ENCODE measurements around the gene KRT72.

Gene KRT72

GRCh38 chr12:52600941-52601481, at the start of gene KRT72:
Gene KRT72, minus strand, starts transcription at chr12:52601463. Its CDS starts 11 bp downstream, at chr12:52601452.
- DNase-seq (ENCODE audit: low read depth in 2 of 3, low spot score in 2 of 3): no peak

DNA sequence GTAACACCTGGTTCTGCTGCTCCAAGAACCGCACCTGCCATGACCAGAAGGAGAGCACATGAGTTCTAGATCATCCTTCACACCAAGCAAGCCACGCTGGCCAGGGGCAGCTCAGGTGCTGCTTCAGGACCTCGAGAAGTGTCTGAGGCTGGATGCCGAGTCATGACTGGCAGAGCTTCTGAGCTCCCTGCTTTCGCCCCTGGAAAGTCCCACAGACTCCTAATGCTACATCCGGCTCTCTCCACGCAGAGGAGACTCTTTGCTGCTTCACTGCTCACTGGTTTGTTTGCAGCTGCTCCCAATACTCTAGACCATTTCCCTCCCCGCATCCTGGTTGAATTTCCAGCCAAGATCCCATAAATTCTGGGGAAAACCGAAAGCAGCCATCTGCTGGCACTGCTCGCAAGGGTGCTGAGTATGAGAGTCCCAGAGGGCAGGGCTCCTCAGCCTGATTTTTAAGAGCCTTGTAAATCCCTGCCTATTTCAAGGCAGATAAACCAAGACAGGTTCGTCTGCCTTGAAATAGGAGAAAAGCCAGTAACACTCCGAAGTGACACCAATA, 49.3 kb upstream of the KRT72 start:
- no peak for DNase-seq (ENCODE audit: low read depth in 2 of 3, low spot score in 2 of 3)

DNA sequence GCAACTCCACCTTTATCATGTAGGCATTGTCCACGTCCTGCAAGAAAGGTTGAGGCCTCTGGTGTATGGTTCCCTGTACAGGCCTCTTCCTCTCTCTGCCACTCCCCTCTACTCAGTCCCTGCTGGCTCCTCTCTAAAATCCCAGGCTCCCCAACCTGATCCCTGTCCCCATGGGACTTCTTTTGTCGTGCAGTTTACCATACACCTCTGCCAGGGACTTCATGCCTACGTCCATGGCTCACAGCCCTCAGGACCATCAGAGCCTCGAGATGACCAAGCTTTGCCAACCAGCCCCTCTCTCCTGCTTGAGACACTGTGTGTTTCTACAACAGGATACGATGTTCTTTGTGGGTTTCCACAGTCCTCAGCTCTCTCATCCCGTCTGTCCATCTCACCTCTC, 47.8 kb upstream of the KRT72 start:
- no peak for DNase-seq (ENCODE audit: low read depth in 2 of 3, low spot score in 2 of 3)

GRCh38 chr12:52648012-52648550, 46.8 kb upstream of the KRT72 start:
- DNase-seq (ENCODE audit: low read depth in 2 of 3, low spot score in 2 of 3): no peak

GRCh38 chr12:52647601-52648000, 46.3 kb upstream of the KRT72 start:
- DNase-seq (ENCODE audit: low read depth in 2 of 3, low spot score in 2 of 3): no peak

GRCh38 chr12:52646613-52647012, 45.4 kb upstream of the KRT72 start:
- DNase-seq (ENCODE audit: low read depth in 2 of 3, low spot score in 2 of 3): no peak

DNA sequence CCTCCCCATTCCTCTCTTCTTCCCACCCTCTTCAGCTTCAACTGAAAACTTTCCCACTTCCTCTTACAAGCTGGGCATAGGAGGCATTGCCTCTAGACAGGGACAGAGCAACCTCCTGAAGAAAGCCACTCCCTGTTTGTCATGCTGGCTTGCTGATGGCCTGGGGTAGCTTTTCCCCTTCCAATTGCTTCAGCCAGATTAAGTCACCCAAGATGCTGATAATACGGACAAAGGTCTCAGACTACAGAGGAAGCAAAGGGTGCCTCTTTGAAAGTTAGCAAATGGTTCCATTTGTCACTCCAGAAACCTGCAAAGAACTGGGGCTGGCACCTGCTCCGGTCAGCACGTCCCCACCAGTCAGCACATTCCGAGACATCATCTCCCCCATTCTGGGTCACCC, 44.7 kb upstream of the KRT72 start:
- no peak for DNase-seq (ENCODE audit: low read depth in 2 of 3, low spot score in 2 of 3)

GRCh38 chr12:52645120-52645761, 44.0 kb upstream of the KRT72 start:
- no peak for DNase-seq (ENCODE audit: low read depth in 2 of 3, low spot score in 2 of 3)

GRCh38 chr12:52644078-52644415, 42.8 kb upstream of the KRT72 start:
- no peak for DNase-seq (ENCODE audit: low read depth in 2 of 3, low spot score in 2 of 3)

DNA sequence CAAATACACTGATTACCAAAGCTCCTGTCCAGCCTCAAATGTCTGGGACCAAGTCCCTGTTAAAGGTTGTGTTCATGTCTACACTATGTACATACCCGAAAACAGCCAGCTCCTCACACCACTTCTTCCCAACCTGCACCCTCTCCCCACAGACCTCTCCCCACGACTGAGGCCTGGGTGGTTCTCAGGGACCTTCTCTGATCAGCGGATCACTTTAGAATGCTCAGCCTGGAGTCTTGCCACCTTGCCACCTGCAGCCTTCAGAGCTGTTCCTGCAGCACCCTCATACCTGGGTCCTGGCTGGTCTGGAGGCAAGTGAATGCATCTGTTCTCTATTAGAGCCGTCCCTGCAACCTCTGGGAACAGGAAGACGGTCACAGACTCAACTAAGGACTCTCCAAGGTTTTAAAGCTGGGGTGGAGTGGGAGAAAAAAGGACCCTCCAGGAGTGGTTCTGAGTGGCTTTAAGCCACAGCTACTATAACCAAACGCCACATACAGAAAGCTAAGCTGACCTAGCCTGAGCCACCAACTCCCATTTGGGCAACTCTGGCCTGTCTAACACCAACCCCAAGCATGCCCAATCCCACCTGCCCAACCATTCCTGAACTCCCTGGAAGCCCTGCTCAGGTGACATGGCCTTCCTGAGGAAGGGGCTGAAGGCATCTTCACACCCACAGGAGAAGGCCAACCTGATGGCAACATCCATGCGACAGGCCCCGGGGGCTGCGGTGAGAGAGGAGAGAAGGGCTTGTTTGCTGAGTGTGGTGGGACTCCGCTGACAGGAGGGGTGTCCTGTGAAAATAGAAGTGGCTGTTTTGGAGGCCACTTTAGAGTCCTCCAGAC, 42.2 kb upstream of the KRT72 start:
- DNase-seq (ENCODE audit: low read depth in 2 of 3, low spot score in 2 of 3): no peak

- DNase-seq (ENCODE audit: low read depth in 2 of 3, low spot score in 2 of 3): no peak
These were observed 40.2 kb upstream of the KRT72 start for GRCh38 chr12:52641468-52641867.

- DNase-seq (ENCODE audit: low read depth in 2 of 3, low spot score in 2 of 3): no peak
These were observed 36.0 kb upstream of the KRT72 start for GRCh38 chr12:52637299-52637698.

- no peak for DNase-seq (ENCODE audit: low read depth in 2 of 3, low spot score in 2 of 3)
These were observed 35.5 kb upstream of the KRT72 start for GRCh38 chr12:52636592-52637258.

DNA sequence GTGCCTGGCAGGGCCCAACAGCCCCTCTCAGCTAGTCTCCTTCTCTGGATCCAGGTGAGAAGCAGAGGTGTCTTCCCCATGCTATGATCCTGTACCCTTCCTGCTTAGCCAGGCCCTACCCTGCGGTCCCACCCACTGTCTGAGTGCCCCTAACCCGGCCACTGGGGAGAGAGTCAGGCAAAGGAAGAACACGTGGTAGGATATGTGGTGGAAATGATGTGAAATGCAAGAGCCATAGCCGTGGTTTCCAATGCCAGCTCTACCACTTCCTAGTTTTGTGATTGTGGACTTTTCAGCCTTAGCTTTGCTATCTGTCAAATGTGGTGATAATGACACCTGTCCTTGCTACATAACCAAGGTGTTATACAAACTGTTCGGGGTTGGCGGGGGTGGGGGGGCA, 34.9 kb upstream of the KRT72 start:
- no peak for DNase-seq (ENCODE audit: low read depth in 2 of 3, low spot score in 2 of 3)

GRCh38 chr12:52634266-52635056, 33.2 kb upstream of the KRT72 start:
- no peak for DNase-seq (ENCODE audit: low read depth in 2 of 3, low spot score in 2 of 3)

- no peak for DNase-seq (ENCODE audit: low read depth in 2 of 3, low spot score in 2 of 3)
These were observed 32.1 kb upstream of the KRT72 start for GRCh38 chr12:52633383-52633782.

GRCh38 chr12:52632656-52633055, 31.4 kb upstream of the KRT72 start:
- no peak for DNase-seq (ENCODE audit: low read depth in 2 of 3, low spot score in 2 of 3)

DNA sequence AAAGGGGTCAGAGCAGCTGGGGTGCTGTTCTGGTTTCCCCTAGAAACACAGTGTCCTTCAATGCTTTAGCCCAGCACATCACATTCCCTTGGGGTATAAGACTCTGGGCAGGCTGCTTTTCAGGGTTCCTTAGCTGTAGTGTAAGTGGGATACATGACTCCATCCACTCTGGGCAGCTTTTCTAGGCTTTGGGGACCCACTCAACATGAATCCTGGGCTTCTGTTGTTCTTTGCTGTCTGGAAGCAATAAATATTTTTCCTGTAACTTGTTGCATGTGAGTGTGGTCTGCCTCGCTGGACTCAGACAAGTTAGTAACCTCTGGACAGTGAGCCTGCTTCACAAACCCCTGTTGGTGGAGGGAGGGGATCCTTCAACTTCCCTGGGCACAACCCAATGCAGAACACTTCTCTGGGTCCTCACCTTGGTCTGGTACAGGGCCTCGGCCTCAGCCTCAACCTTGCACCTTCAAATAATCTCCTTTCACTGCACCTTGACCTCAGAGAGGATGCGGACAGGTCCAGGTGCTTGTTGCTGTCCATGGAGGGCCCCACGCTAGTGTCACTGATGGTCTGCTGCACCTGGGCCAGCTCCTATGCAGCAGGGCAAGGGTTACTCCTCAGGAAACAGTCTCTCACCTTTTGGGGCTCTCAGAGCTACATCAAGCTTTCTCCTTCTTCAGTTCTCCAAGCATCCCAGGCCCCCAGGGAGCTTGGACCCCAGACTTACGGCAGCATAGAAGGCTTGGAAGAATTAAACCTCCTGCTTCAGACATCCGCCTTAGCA, 30.6 kb upstream of the KRT72 start:
- no peak for DNase-seq (ENCODE audit: low read depth in 2 of 3, low spot score in 2 of 3)

- DNase-seq (ENCODE audit: low read depth in 2 of 3, low spot score in 2 of 3): no peak
These were observed 30.0 kb upstream of the KRT72 start for GRCh38 chr12:52631264-52631663.

All from activated CD8-positive, alpha-beta memory T cell treated with anti-CD3 and anti-CD28 coated beads for 48 hours (primary cell).